MM.1S (cell line): ENCODE data around the gene PPP2R1B.

ENCODE experiments used
- CTCF ChIP-seq: fragments of 300-600 bp; sonication (generic); IDR thresholded peaks from 2 replicates; pipeline ENCODE4 v1.5.1; 2016; ENCODE audit warnings: antibody characterized with exemption, low read length, mixed read lengths
- EZH2 ChIP-seq: fragments of 300-600 bp; sonication (generic); optimal IDR thresholded peaks from 2 replicates; pipeline ENCODE3; 2017; ENCODE audit warnings: low read depth, mild to moderate bottlenecking, antibody characterized with exemption, low read length, mixed read lengths
- EZH2phosphoT487 ChIP-seq: fragments of 300-600 bp; sonication (generic); IDR thresholded peaks from 2 replicates; pipeline ENCODE4 v1.6.1; 2018; ENCODE audit warnings: antibody characterized with exemption, low read length

- no peak for TF ChIP-seq CTCF
- no peak for TF ChIP-seq EZH2
- TF ChIP-seq EZH2phosphoT487, result no peak
Observed at GRCh38 chr11:111745719-111746504, 20.3 kb downstream of the PPP2R1B start.
